T-helper 1 cell treated with Interleukin-12 subunit alpha and Interleukin-12 subunit beta and Interleukin-4 antibody, amounts not matched to agents 30 ng/mL and 1 ng/mL, for 36 hours (primary cell): ENCODE measurements around the gene KRTAP9-2. TPM values are rescaled to one million over a fixed set of nuclear protein-coding genes. Genes with fewer than 3 reads are reported as not detected.

Experiments
- total RNA-seq: library from RNA; stranded (reverse); gene quantifications from 2 replicates; pipeline ENCODE4 v1.2.3, GENCODE V29; 2022

KRTAP9-2 gene
- total RNA-seq, 1 donor from 2014 or later = not detected

Other genes starting within 250 kb of the KRTAP9-2 start
- gene KRT40, start 242.3 kb upstream of the KRTAP9-2 start, total RNA-seq = not detected in 2 replicates
- gene KRTAP3-3, start 232.5 kb upstream of the KRTAP9-2 start, total RNA-seq = not detected in 2 replicates
- gene KRTAP3-2, start 226.7 kb upstream of the KRTAP9-2 start, total RNA-seq = not detected in 2 replicates
- not detected in 2 replicates for gene KRTAP3-1, start 217.5 kb upstream of the KRTAP9-2 start, total RNA-seq
- not detected in 2 replicates for gene KRTAP1-5, start 199.4 kb upstream of the KRTAP9-2 start, total RNA-seq
- not detected in 2 replicates for gene KRTAP1-4, start 196.5 kb upstream of the KRTAP9-2 start, total RNA-seq
- not detected in 2 replicates for gene KRTAP1-3, start 191.8 kb upstream of the KRTAP9-2 start, total RNA-seq
- not detected in 2 replicates for gene KRTAP1-1, start 185.2 kb upstream of the KRTAP9-2 start, total RNA-seq
- gene KRTAP2-1, start 179.3 kb upstream of the KRTAP9-2 start, total RNA-seq = not detected in 2 replicates
- not detected in 2 replicates for gene KRTAP2-2, start 171.4 kb upstream of the KRTAP9-2 start, total RNA-seq
- gene KRTAP2-3, start 166.5 kb upstream of the KRTAP9-2 start, total RNA-seq = not detected in 2 replicates
- not detected in 2 replicates for gene KRTAP2-4, start 160.8 kb upstream of the KRTAP9-2 start, total RNA-seq
- gene KRTAP4-7, start 142.5 kb upstream of the KRTAP9-2 start, total RNA-seq = not detected in 2 replicates
- gene KRTAP4-8, start 128.5 kb upstream of the KRTAP9-2 start, total RNA-seq = not detected in 2 replicates
- not detected in 2 replicates for gene KRTAP4-16, start 124.4 kb upstream of the KRTAP9-2 start, total RNA-seq
- gene KRTAP4-9, start 121.3 kb upstream of the KRTAP9-2 start, total RNA-seq = not detected in 2 replicates
- not detected in 2 replicates for gene KRTAP4-11, start 108.3 kb upstream of the KRTAP9-2 start, total RNA-seq
- not detected in 2 replicates for gene KRTAP4-12, start 102.5 kb upstream of the KRTAP9-2 start, total RNA-seq
- gene KRTAP4-6, start 86.1 kb upstream of the KRTAP9-2 start, total RNA-seq = not detected in 2 replicates
- not detected in 2 replicates for gene KRTAP4-5, start 76.8 kb upstream of the KRTAP9-2 start, total RNA-seq
- not detected in 2 replicates for gene KRTAP4-4, start 65.9 kb upstream of the KRTAP9-2 start, total RNA-seq
- not detected in 2 replicates for gene KRTAP4-3, start 58.4 kb upstream of the KRTAP9-2 start, total RNA-seq
- not detected in 2 replicates for gene KRTAP4-2, start 48.4 kb upstream of the KRTAP9-2 start, total RNA-seq
- gene KRTAP4-1, start 41.7 kb upstream of the KRTAP9-2 start, total RNA-seq = not detected in 2 replicates
- gene KRTAP9-1, start 36.8 kb upstream of the KRTAP9-2 start, total RNA-seq = not detected in 2 replicates
- not detected in 2 replicates for gene KRTAP9-3, start 5.8 kb downstream of the KRTAP9-2 start, total RNA-seq
- not detected in 2 replicates for gene KRTAP9-8, start 11.4 kb downstream of the KRTAP9-2 start, total RNA-seq
- gene KRTAP9-4, start 23.0 kb downstream of the KRTAP9-2 start, total RNA-seq = not detected in 2 replicates
- gene KRTAP9-9, start 28.7 kb downstream of the KRTAP9-2 start, total RNA-seq = not detected in 2 replicates
- gene KRTAP9-6, start 38.7 kb downstream of the KRTAP9-2 start, total RNA-seq = not detected in 2 replicates
- not detected in 2 replicates for gene KRTAP9-7, start 49.0 kb downstream of the KRTAP9-2 start, total RNA-seq
- gene KRTAP29-1, start 76.2 kb downstream of the KRTAP9-2 start, total RNA-seq = not detected in 2 replicates
- gene KRTAP16-1, start 82.7 kb downstream of the KRTAP9-2 start, total RNA-seq = not detected in 2 replicates
- not detected in 2 replicates for gene KRTAP17-1, start 89.1 kb downstream of the KRTAP9-2 start, total RNA-seq
- not detected in 2 replicates for gene KRT33A, start 124.2 kb downstream of the KRTAP9-2 start, total RNA-seq
- gene KRT33B, start 143.2 kb downstream of the KRTAP9-2 start, total RNA-seq = not detected in 2 replicates
- gene KRT34, start 155.7 kb downstream of the KRTAP9-2 start, total RNA-seq = not detected in 2 replicates
- not detected in 2 replicates for gene KRT31, start 171.0 kb downstream of the KRTAP9-2 start, total RNA-seq
- gene KRT37, start 197.9 kb downstream of the KRTAP9-2 start, total RNA-seq = not detected in 2 replicates
- gene KRT38, start 214.3 kb downstream of the KRTAP9-2 start, total RNA-seq = not detected in 2 replicates
- not detected in 2 replicates for gene KRT32, start 240.7 kb downstream of the KRTAP9-2 start, total RNA-seq